H1 (cell line): ENCODE measurements around the gene FASLG. TPM values are rescaled to one million over a fixed set of nuclear protein-coding genes. Genes with fewer than 3 reads are reported as not detected.

Experiments used
- CTCF ChIA-PET: fragments of 300-600 bp; sonication (Branson Sonifier 250); formaldehyde crosslinking; loops from one replicate; lab custom pipeline; 2021; ENCODE audit not compliant: partially characterized antibody; lab: Charles Lee
- POLR2A ChIA-PET: fragments of 300-600 bp; sonication (Branson Sonifier 250); formaldehyde crosslinking; loops from one replicate; lab custom pipeline; 2021; ENCODE audit warnings: inconsistent platforms; ENCODE audit not compliant: partially characterized antibody; lab: Charles Lee
- DNase-seq, 2 experiments: peaks; one replicate each; pipeline versions ENCODE4 v3.0.0 to v3.0.0-alpha.2; 2010 to 2022; ENCODE audit warnings: low spot score in 2 of 2, low read depth in 1 of 2, mixed read lengths in 1 of 2
- FAIRE-seq: peaks from 2 replicates; lab custom pipeline; 2011; peaks lifted over from hg19 to GRCh38; lab: Jason Lieb, UNC
- H2AFZ ChIP-seq: 2 replicates; pipeline ENCODE4 v1.8.1; 2012; ENCODE audit warnings: low read length, inconsistent platforms
- H2AK5ac ChIP-seq: 2 replicates; pipeline ENCODE4 v1.6.1; 2013; ENCODE audit warnings: low read depth, low read length
- H2BK120ac ChIP-seq: replicated peaks from 2 replicates; pipeline ENCODE3; 2013; ENCODE audit warnings: low read depth, low read length, inconsistent platforms
- H2BK12ac ChIP-seq: 2 replicates; pipeline ENCODE4 v1.6.1; 2013; ENCODE audit warnings: low read depth, low read length
- H2BK15ac ChIP-seq: 2 replicates; pipeline ENCODE4 v1.6.1; 2013; ENCODE audit warnings: low read length
- H2BK20ac ChIP-seq: 2 replicates; pipeline ENCODE4 v1.6.1; 2013; ENCODE audit warnings: low read length
- H2BK5ac ChIP-seq: 2 replicates; pipeline ENCODE4 v1.6.1; 2013; ENCODE audit warnings: low read depth, low read length
- H3K14ac ChIP-seq: 2 replicates; pipeline ENCODE4 v1.6.1; 2013; ENCODE audit warnings: inconsistent platforms; ENCODE audit not compliant: insufficient read length
- H3K18ac ChIP-seq: 2 replicates; pipeline ENCODE4 v1.6.1; 2013; ENCODE audit warnings: low read length; ENCODE audit errors: extremely low read depth
- H3K23ac ChIP-seq: 2 replicates; pipeline ENCODE4 v1.6.1; 2013; ENCODE audit warnings: inconsistent platforms; ENCODE audit not compliant: insufficient read length
- H3K23me2 ChIP-seq: 2 replicates; pipeline ENCODE4 v1.6.1; 2013; ENCODE audit warnings: low read depth, low read length
- H3K27ac ChIP-seq: 2 replicates; pipeline ENCODE4 v1.6.1; 2011; ENCODE audit warnings: low read depth, low read length, inconsistent platforms
- H3K27me3 ChIP-seq, 4 experiments: replicated peaks in 1 of 4; 1 replicate in 1 of 4; 2 replicates in 3 of 4; pipeline versions ENCODE4 v1.6.1 to v1.8.1; 2011 to 2013; ENCODE audit warnings: low read length in 3 of 4, mild to moderate bottlenecking in 3 of 4, inconsistent platforms in 2 of 4, mixed read lengths in 2 of 4, moderate library complexity in 1 of 4; ENCODE audit not compliant: control insufficient read depth in 3 of 4, insufficient read depth in 3 of 4; ENCODE audit errors: extremely low read depth in 1 of 4
- H3K36me3 ChIP-seq, 4 experiments: 2 replicates each; pipeline versions ENCODE4 v1.6.1 to v1.8.1; 2011 to 2013; ENCODE audit warnings: mild to moderate bottlenecking in 4 of 4, low read length in 3 of 4, moderate library complexity in 2 of 4, control low read depth in 1 of 4, inconsistent platforms in 1 of 4; ENCODE audit not compliant: insufficient read depth in 4 of 4, control insufficient read depth in 2 of 4
- H3K4ac ChIP-seq: replicated peaks from 2 replicates; pipeline ENCODE3; 2013; ENCODE audit warnings: low read length, low read depth, mixed read lengths, inconsistent platforms; ENCODE audit not compliant: insufficient read length
- H3K4me1 ChIP-seq, 4 experiments: replicated peaks in 1 of 4; 1 replicate in 1 of 4; 2 replicates in 3 of 4; pipeline versions ENCODE4 v1.6.1 to v1.8.1; 2011 to 2013; ENCODE audit warnings: low read length in 3 of 4, inconsistent platforms in 2 of 4, mixed read lengths in 1 of 4; ENCODE audit not compliant: insufficient read depth in 4 of 4, control insufficient read depth in 3 of 4
- H3K4me2 ChIP-seq, 2 experiments: 2 replicates each; pipeline versions ENCODE4 v1.6.1 to v1.8.1; 2011 to 2013; ENCODE audit warnings: low read depth in 2 of 2, low read length in 2 of 2, control low read depth in 1 of 2, inconsistent platforms in 1 of 2, mild to moderate bottlenecking in 1 of 2; ENCODE audit not compliant: insufficient read depth in 1 of 2
- H3K4me3 ChIP-seq, 4 experiments: fragments of 200-600, 300-600 bp in 1 of 4; sonication (generic), shearing (Covaris generic), sonication (Bioruptor Twin) in 1 of 4; 2 replicates each; pipeline versions ENCODE4 v1.5.1 to v1.8.1; 2011 to 2016; ENCODE audit warnings: low read length in 4 of 4, low read depth in 3 of 4, control low read depth in 2 of 4, inconsistent platforms in 2 of 4, mild to moderate bottlenecking in 2 of 4, mixed read lengths in 1 of 4, moderate library complexity in 1 of 4; ENCODE audit not compliant: insufficient read depth in 2 of 4; ENCODE audit errors: extremely low read depth in 1 of 4
- H3K56ac ChIP-seq: replicated peaks from 2 replicates; pipeline ENCODE3; 2013; ENCODE audit warnings: low read depth, mild to moderate bottlenecking, mixed read lengths, low read length, inconsistent platforms; ENCODE audit not compliant: insufficient read length
- H3K79me1 ChIP-seq: 2 replicates; pipeline ENCODE4 v1.6.1; 2013; ENCODE audit warnings: low read depth, low read length, control low read depth
- H3K79me2 ChIP-seq, 2 experiments: 2 replicates each; pipeline versions ENCODE4 v1.6.1 to v1.8.1; 2012 to 2013; ENCODE audit warnings: low read length in 2 of 2, mild to moderate bottlenecking in 2 of 2, inconsistent platforms in 1 of 2; ENCODE audit not compliant: insufficient read depth in 2 of 2, control insufficient read depth in 1 of 2
- H3K9ac ChIP-seq, 4 experiments: replicated peaks in 1 of 4; 1 replicate in 1 of 4; 2 replicates in 3 of 4; pipeline versions ENCODE4 v1.6.1 to v1.8.1; 2011 to 2013; ENCODE audit warnings: low read depth in 3 of 4, low read length in 3 of 4, control low read depth in 2 of 4, mild to moderate bottlenecking in 2 of 4, moderate library complexity in 2 of 4, inconsistent platforms in 1 of 4; ENCODE audit errors: extremely low read depth in 1 of 4
- H3K9me3 ChIP-seq, 2 experiments: 2 replicates each; pipeline versions ENCODE4 v1.6.1 to v1.8.1; 2012 to 2013; ENCODE audit warnings: mild to moderate bottlenecking in 2 of 2, moderate library complexity in 2 of 2, control low read depth in 1 of 2, inconsistent platforms in 1 of 2, low read depth in 1 of 2, low read length in 1 of 2, mixed read lengths in 1 of 2; ENCODE audit not compliant: insufficient read depth in 2 of 2
- H4K20me1 ChIP-seq, 2 experiments: replicated peaks in 1 of 2; 2 replicates each; pipeline versions ENCODE3 to v1.8.1; 2011 to 2013; ENCODE audit warnings: inconsistent platforms in 2 of 2, low read length in 2 of 2, mild to moderate bottlenecking in 1 of 2; ENCODE audit not compliant: insufficient read depth in 2 of 2, control insufficient read depth in 1 of 2
- H4K5ac ChIP-seq: 2 replicates; pipeline ENCODE4 v1.6.1; 2013; ENCODE audit warnings: low read length, low read depth, mixed read lengths, inconsistent platforms; ENCODE audit not compliant: insufficient read length
- H4K8ac ChIP-seq: 2 replicates; pipeline ENCODE4 v1.8.0; 2013; ENCODE audit warnings: mild to moderate bottlenecking, moderate library complexity, low read length, inconsistent platforms; ENCODE audit not compliant: insufficient read depth; ENCODE audit errors: extremely low read depth
- H4K91ac ChIP-seq: replicated peaks from 2 replicates; pipeline ENCODE3; 2013; ENCODE audit warnings: low read length, mixed read lengths, inconsistent platforms; ENCODE audit not compliant: insufficient read length
- CBX5 ChIP-seq: fragments of 300-800, 300-1000 bp; sonication (generic); IDR thresholded peaks from 2 replicates; pipeline ENCODE4 v1.7.1; 2016; ENCODE audit warnings: antibody characterized with exemption, low read length, low read depth
- CEBPB ChIP-seq: IDR thresholded peaks from 2 replicates; pipeline ENCODE4 v1.6.1; 2012; ENCODE audit warnings: low read depth, low read length
- CTBP2 ChIP-seq: IDR thresholded peaks from 2 replicates; pipeline ENCODE4 v1.7.0; 2011; ENCODE audit warnings: borderline replicate concordance, mild to moderate bottlenecking, moderate library complexity, mixed read lengths, low read length; ENCODE audit not compliant: insufficient read depth, insufficient read length
- EGR1 ChIP-seq: IDR thresholded peaks from 2 replicates; pipeline ENCODE4 v1.6.1; 2011; ENCODE audit warnings: low read depth, low read length, borderline replicate concordance
- HDAC6 ChIP-seq: IDR thresholded peaks from one replicate; pipeline ENCODE4 v1.7.1; 2012; ENCODE audit warnings: low read depth, mild to moderate bottlenecking, inconsistent platforms, low read length, moderate library complexity
- POU5F1 ChIP-seq: IDR thresholded peaks from 2 replicates; pipeline ENCODE4 v1.6.1; 2011; ENCODE audit warnings: low read depth, mild to moderate bottlenecking, low read length, moderate library complexity
- SIRT6 ChIP-seq: IDR thresholded peaks from one replicate; pipeline ENCODE4 v1.7.1; 2012; ENCODE audit warnings: low read length, inconsistent platforms
- SIX5 ChIP-seq: IDR thresholded peaks from 2 replicates; pipeline ENCODE4 v1.6.1; 2011; ENCODE audit warnings: mild to moderate bottlenecking, low read depth, low read length
- WGBS, 2 experiments: shearing (Covaris generic) in 1 of 2; methylation state at CpG; one replicate each; pipeline versions ENCODE4 v1.1.6 to v1.1.7; 2013 to 2015; ENCODE audit warnings: low lambda C conversion rate in 2 of 2, mixed read lengths in 2 of 2, inconsistent platforms in 1 of 2, low coverage in 1 of 2, missing lambda C conversion rate in 1 of 2; ENCODE audit not compliant: insufficient replicate concordance in 2 of 2, insufficient coverage in 1 of 2, insufficient read length in 1 of 2; ENCODE audit errors: extremely low coverage in 1 of 2, missing lambda C conversion rate in 1 of 2; 5-methylcytosine and 5-hydroxymethylcytosine counted together
- polyA plus RNA-seq, 7 experiments: library from polyadenylated mRNA; depleted of rRNA in 3 of 7; stranded (reverse) in 5 of 7; unstranded in 2 of 7; fragments of >200 nt in 5 of 7; fragments of 200-250 nt in 2 of 7; gene quantifications; 1 replicate in 5 of 7; 2 replicates in 1 of 7; 4 replicates in 1 of 7; pipeline versions ENCODE4 v1.2.1 to v1.2.3, GENCODE V29; 2011 to 2013; ENCODE audit warnings: missing spikeins in 2 of 7, mixed read lengths in 2 of 7
- total RNA-seq: library from RNA; stranded (reverse); fragmentation: NEBNext Ultra II Directional; extraction: Animal tissue kit (Norgen Biotek cat#: 25700); gene quantifications from 2 replicates; pipeline ENCODE4 v1.2.1, GENCODE V29; 2021

FASLG gene
- total and polyA plus RNA-seq, 2 of the 8 experiments (the other 6 are each of a cell fraction or from before 2014, with no cell fraction given): not detected

DNA sequence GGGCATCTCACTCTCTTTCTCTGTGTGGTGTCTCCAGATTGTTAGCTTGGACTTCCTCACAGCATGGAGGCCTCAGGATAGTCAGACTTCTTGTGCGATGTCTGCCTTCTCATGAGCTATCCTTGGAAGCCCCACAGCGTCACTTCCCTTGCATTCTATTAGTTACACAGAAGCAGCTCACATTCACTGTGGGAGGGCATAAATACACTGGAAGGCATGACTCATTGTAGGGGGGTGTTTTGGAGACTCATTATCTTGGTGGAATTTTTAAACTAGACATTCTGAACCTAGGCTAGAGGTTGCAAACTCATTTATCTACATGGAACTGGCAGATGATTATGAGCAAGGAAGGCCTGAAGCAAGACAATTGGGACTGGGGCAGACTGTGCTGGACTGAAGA lies 21.4 kb upstream of the FASLG start:
- Histone ChIP-seq H2BK15ac (no peak overlapping the region), H4K8ac (no peak overlapping the region), H2BK12ac (no peak overlapping the region), H2BK20ac (no peak overlapping the region), H3K23ac (no peak overlapping the region), H3K56ac (no peak overlapping the region), H3K9me3 (no peaks in the 10 kb centered on the region; a peak in 1 of 4 replicates), H3K23me2 (no peaks in the 10 kb centered on the region), H3K14ac (no peak overlapping the region), H2AFZ (no peak overlapping the region), H2AK5ac (no peak overlapping the region), H3K79me2 (no peaks in the 10 kb centered on the region), H3K27me3 (no peaks in the 10 kb centered on the region), H2BK5ac (no peak overlapping the region), H3K4me3 (no peak overlapping the region), H3K9ac (no peak overlapping the region), H3K4me2 (no peak overlapping the region), H2BK120ac (no peak overlapping the region), H3K4me1 (peaks cover 0 to 4% (median 0%) of the 10 kb centered on the region in 4 experiments; a peak in 1 of 7 replicates), H4K91ac (no peak overlapping the region), H3K36me3 (no peaks in the 10 kb centered on the region), H3K27ac (no peak overlapping the region), H3K18ac (no peak overlapping the region), H4K5ac (no peak overlapping the region), H4K20me1 (no peaks in the 10 kb centered on the region), H3K79me1 (no peaks in the 10 kb centered on the region), H3K4ac (no peak overlapping the region)
- TF ChIP-seq CTBP2 (no peak), HDAC6 (no peak), POU5F1 (no peak), CBX5 (no peak), EGR1 (no peak), SIRT6 (no peak), CEBPB (no peak), SIX5 (no peak)
- DNase-seq (no peak), FAIRE-seq (no peak)
- WGBS, 2 experiments: 93% methylated on average over 2 of the region's 2 CpGs; no CpG with 5 or more reads in 1 of the 2 experiments
- ChIA-PET CTCF (interaction anchor here (3.9 to 4.8 kb wide), 2 partner anchors 82 to 90 kb away, joined by 19 to 20 read pairs; no protein-coding TSS in a partner anchor), POLR2A (no interaction called here)
